ENCODE results near the gene ITK.

DNA sequence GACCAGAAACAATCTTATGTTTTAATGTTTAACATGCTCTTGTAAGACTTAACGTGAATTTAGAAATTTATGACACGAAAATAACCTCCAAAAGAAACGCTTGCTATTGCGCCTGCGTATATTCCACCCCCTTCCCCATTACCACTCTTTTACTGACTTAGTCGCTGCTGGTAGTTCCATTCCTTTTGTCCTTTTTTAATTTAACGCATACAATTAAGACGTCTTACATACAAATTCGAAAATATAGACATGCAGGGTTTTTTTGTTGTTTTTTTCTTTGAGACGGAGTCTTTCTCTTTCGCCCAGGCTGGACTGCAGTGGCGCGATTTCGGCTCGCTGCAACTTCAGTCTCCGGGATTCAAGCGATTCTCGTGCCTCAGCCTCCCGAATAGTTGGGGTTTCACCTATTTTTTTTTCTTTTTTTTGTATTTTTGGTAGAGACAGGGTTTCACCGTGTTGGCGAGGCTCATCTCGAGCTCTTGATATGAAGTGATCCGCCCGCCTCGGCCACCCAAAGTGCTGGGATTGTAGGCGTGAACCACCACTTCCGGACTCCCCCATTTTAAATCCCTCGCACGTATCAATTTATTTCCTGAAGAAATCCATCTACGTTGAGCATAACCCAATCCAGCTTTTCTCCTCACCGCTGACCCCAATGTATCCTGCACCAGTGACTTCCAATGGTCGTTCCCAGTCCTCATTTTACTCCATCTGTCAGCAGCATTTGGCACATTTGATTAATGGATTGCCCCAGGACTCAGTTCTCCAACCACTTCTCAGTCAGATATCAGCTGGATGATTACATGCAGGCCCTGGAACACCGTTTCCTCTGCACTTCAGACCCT, 37.3 kb upstream of the ITK start:
- TF ChIP-seq POLR2AphosphoS5 (IDR thresholded peaks at IDR 0.05; ENCODE audit: borderline replicate concordance, low read depth, low read length) (no peak), EZH2 (IDR thresholded peaks at IDR 0.05) (no peak), FOXP2 (optimal IDR thresholded peaks at IDR 0.05; ENCODE audit: control extremely low read depth, extremely low read length, insufficient read depth) (no peak)
